GM04503 (cell line): Measurements from ENCODE around the gene NRL.

Experiments
- DNase-seq: peaks from one replicate; pipeline ENCODE4 v3.0.0-alpha.2; 2012; ENCODE audit warnings: low read depth

NRL gene

GRCh38 chr14:24144451-24144850 is 29.7 kb upstream of the NRL start:
- DNase-seq: no peak

- DNase-seq: no peak
Observed at GRCh38 chr14:24143511-24143910, 28.8 kb upstream of the NRL start.

GRCh38 chr14:24141097-24141880 is 26.5 kb upstream of the NRL start, which contains the start of gene EMC9:
EMC9 (minus strand) TSS chr14:24141591; CDS start chr14:24141304, 287 bp downstream.
- peak; percentile 93 for DNase-seq

- no peak for DNase-seq
Observed at GRCh38 chr14:24139272-24139934, 24.7 kb upstream of the NRL start.

- DNase-seq: no peak
Observed at GRCh38 chr14:24138396-24139271, 23.9 kb upstream of the NRL start.

- no peak for DNase-seq
Observed at GRCh38 chr14:24137529-24138395, 23.0 kb upstream of the NRL start.

- no peak for DNase-seq
Observed at GRCh38 chr14:24136684-24137528, 22.2 kb upstream of the NRL start.

- no peak for DNase-seq
Observed at GRCh38 chr14:24135834-24136683, 21.3 kb upstream of the NRL start, which contains the start of gene PSME1. PSME1 (plus strand) TSS chr14:24136194; CDS start chr14:24136263, 69 bp downstream.

- no peak for DNase-seq
Observed at GRCh38 chr14:24135584-24135833, 20.8 kb upstream of the NRL start.

- no peak for DNase-seq
Observed at GRCh38 chr14:24133735-24134134, 19.0 kb upstream of the NRL start.

- no peak for DNase-seq
Observed at GRCh38 chr14:24132976-24133375, 18.2 kb upstream of the NRL start.

- no peak for DNase-seq
Observed at GRCh38 chr14:24132061-24132685, 17.4 kb upstream of the NRL start.

GRCh38 chr14:24131549-24131966 is 16.8 kb upstream of the NRL start:
- no peak for DNase-seq

GRCh38 chr14:24130717-24131548 is 16.2 kb upstream of the NRL start:
- no peak for DNase-seq

- DNase-seq: no peak
Observed at GRCh38 chr14:24130380-24130716, 15.6 kb upstream of the NRL start, which contains the start of gene FITM1. FITM1 (plus strand) TSS chr14:24130659; CDS start chr14:24131564, 905 bp downstream.

GRCh38 chr14:24129410-24129998 is 14.8 kb upstream of the NRL start:
- DNase-seq: no peak

GRCh38 chr14:24127673-24128072 is 12.9 kb upstream of the NRL start:
- DNase-seq: no peak

GRCh38 chr14:24126939-24127338 is 12.2 kb upstream of the NRL start:
- DNase-seq: no peak
